Stimulated activated CD8-positive, alpha-beta memory T cell treated with anti-CD3 and anti-CD28 coated beads, Interleukin-2, amount 100 ng/mL, for 1 hour (primary cell): ENCODE measurements around the gene CCDC106.
A peak's percentile ranks its signal among the peaks of the same experiment; 100 is the strongest.

ENCODE experiments used
- DNase-seq, 2 donors: peaks; one replicate each; pipeline ENCODE4 v3.0.0-alpha.2; 2020; ENCODE audit warnings: low read depth in 2 of 2

CCDC106 gene

GRCh38 chr19:55613930-55614710, 33.9 kb upstream of the CCDC106 start:
- DNase-seq: no peak

- no peak for DNase-seq
These were observed 33.1 kb upstream of the CCDC106 start for GRCh38 chr19:55614711-55615542.

DNA sequence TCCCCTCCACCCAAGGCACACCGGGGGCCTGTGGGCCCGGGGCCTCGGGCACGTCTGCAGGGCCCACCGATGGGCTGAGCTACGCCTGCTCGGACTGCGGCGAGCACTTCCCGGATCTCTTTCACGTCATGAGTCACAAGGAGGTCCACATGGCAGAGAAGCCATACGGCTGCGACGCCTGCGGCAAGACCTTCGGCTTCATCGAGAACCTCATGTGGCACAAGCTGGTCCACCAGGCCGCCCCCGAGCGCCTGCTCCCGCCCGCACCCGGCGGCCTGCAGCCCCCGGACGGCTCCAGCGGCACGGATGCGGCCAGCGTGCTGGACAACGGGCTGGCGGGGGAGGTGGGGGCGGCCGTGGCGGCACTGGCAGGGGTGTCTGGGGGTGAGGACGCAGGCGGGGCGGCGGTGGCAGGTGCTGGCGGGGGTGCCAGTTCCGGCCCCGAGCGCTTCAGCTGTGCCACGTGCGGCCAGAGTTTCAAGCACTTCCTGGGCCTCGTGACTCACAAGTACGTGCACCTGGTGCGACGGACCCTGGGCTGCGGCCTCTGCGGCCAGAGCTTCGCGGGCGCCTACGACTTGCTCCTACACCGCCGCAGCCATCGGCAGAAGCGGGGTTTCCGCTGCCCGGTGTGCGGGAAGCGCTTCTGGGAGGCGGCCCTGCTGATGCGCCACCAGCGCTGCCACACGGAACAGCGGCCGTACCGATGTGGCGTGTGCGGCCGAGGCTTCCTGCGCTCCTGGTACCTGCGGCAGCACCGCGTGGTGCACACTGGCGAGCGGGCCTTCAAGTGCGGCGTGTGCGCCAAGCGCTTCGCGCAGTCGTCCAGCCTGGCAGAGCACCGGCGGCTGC, 32.2 kb upstream of the CCDC106 start:
- DNase-seq: no peak

DNA sequence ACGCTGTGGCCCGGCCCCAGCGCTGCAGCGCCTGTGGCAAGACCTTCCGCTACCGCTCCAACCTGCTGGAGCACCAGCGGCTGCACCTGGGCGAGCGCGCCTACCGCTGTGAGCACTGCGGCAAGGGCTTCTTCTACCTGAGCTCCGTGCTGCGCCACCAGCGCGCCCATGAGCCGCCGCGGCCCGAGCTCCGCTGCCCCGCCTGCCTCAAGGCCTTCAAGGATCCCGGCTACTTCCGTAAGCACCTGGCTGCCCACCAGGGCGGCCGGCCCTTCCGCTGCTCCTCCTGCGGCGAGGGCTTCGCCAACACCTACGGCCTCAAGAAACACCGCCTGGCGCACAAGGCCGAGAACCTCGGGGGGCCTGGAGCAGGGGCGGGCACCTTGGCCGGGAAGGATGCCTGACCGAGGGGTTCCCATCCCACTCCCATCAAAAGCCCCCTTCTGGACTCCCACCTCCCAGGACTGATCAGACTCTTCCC, 31.6 kb upstream of the CCDC106 start:
- no peak for DNase-seq

- no peak for DNase-seq
These were observed 30.6 kb upstream of the CCDC106 start for GRCh38 chr19:55617426-55617825.

GRCh38 chr19:55618426-55618825, 29.6 kb upstream of the CCDC106 start:
- no peak for DNase-seq

DNA sequence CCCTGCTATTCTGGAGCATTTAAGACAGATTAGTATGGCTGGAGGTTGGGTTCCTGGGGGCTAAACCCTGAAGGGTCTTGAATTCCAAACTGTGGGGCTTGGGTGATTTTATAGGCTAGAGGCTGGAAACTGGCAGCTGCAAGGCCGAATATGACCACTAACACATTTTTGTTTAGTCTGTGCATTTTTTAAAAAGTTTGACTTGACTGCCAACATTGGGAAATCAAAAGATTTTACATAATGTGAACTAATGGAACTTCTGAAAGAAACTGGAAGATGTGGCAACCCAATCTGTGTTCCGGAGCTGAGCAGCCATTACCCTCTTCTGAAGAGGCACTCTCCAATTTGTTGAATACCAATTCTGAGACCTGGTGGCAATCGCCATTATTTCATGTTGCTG, 28.7 kb upstream of the CCDC106 start:
- no peak for DNase-seq

DNA sequence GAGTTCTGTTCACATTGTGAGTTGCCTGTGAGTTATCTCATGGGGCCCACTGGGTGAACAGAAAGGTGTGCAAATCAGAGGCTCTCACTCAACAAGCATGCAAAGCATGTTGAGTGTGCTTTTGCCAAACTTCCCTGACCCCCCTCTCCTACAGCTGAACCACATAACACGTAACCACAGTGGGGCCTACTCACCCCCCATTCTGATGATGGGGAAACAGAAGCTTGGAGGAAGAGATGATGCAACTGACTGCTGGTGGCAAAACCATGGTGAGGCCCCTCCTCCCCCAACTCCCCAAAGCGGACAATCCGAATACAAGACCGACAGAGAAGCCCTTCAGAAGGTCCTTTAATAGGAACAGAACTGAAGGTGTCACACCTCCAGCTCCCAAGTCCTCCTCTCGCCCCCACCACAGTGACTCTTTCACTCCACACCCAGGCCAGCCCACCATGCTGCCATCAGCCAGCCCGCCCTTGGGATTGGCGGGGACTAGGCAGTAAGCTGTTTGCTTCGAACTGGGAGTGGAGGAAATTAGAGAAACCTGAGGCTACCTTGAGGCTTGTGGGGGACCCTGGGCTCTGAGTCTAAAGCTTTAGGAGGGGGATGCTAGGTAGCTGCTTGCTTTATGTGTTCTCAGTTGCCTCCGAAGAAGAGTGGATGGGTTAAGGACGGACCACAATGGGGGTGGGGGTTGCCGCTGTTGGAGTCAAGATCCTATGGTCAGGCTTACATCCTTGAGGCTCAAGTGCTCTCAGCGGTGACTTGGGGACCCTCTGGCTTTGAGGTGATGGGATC, 27.4 kb upstream of the CCDC106 start:
- DNase-seq: no peak

- no peak for DNase-seq
These were observed 26.8 kb upstream of the CCDC106 start for GRCh38 chr19:55621205-55621672.

DNA sequence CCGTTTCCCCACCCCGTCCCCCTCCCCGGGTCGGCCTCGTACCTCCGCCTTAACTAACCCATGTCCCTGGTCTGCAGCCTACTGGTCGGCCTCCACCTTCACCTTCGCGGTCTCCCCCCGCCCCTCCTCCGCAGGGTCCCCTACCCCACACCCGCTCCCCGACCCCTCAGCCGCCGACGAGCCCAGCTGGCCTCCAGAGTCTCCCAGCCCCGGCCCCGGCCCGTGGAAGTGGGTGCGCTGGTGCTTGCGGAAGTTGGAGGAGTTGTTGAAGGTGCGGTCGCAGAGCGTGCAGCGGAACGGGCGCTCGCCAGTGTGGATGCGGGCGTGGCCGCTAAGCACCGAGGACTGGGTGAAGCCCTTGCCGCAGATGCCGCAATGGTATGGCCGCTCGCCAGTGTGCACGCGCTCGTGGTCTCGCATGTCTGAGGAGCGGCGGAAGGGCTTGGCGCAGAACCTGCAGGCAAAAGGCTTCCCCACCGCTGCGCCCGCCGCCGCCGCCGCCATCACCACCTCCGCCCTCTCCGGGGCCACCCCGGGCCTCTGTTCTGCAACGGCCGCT, 26.3 kb upstream of the CCDC106 start:
- no peak for DNase-seq

DNA sequence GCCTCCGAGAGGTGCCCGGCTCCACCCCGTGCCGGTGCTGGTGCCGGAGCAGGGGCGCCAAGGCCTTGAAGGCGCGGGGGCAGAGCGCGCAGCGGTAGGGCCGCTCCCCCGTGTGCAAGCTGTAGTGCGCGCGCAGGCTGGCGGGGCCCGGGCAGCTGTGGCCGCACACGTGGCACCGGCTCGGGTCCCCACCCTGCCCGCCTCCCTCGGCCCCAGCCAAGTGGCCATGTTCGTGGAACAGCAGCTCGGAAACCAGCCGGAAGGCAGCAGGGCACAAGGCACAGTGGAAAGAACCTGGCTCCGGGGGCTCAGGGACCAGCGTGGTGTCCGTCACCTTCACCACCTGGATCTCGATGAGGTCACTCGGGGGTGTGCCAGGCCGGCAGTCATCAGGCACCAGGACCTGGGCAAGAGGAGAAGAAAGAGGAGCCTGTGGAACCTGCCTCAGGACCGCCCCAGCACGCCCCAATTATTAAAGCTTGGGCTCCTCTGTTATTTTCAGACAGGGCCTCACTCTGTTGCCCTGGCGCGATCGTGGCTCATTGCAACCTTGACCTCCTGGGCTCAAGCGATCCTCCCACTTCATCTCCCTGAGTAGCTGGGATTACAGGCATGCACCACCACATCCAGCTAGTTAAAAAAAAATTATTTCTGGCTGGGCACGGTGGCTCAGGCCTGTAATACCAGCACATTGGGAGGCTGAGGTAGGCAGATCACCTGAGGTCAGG, 25.6 kb upstream of the CCDC106 start:
- no peak for DNase-seq

DNA sequence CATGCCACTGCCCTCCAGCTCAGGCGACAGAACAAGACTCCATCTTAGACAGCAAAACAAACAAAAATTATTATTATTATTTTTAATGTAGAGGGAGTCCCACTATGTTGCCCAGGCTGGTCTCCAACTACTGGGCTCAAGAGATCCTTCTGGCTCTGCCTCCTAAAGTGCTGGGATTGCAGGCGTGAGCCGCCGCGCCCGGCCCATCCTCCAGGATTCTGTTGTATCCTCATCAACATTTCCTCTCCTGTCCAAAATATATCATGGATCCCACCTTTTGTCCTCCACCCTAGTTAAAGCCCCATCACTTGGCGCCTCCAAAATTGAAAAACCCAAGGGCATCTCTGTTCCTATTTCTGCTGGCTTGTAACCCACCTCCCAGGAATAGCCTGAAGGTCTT, 24.9 kb upstream of the CCDC106 start:
- DNase-seq: no peak

GRCh38 chr19:55623561-55623960, 24.5 kb upstream of the CCDC106 start:
- DNase-seq: no peak

DNA sequence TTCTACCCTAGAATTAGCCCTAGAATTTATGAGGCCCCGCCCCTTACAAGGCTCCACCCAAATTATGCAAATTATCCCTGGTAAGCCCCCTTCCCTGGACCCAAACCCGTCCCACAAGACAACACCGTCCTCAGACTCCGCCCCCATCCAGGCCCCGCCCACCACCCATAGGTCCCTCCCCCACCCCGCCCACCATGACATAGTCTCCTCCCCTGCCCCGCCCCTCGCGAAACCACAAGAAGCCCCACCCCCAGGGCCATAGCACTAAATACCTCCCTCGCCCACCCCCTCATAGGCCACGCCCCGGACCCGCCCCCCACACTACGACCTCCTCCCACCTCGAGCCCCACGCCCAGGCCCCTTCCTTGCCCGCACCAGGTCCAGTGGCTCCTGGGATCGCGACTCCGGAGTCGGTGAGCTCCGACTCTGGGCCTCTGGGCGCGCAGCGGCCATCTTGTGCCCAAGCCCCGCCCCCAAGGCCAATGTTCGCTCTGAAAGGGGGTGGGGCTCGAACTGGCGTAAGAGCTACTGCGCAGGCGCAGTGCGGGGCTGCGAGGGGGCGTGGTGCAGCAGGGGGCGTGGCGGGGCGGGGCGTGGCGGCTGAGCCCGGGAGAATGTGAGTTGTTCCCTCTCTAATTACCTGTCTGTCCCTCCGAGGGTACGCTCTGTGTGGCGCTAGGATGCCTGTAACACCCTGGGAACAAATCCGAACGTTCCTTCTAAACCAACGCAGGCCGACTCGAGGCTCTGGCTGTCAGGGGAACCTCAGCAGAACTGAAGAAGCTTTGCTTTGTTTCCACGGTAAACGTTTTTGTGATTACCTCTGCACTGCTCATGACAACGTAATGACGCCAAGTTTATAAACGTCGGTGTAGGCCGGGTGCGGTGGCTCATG, 23.7 kb upstream of the CCDC106 start, which contains the start of gene ZNF784:
ZNF784 (minus strand) TSS at position 458 of the 895 bp plus-strand sequence; CDS start at position 453, 5 bp downstream.
- peak; percentile 88 to 94 for DNase-seq

DNA sequence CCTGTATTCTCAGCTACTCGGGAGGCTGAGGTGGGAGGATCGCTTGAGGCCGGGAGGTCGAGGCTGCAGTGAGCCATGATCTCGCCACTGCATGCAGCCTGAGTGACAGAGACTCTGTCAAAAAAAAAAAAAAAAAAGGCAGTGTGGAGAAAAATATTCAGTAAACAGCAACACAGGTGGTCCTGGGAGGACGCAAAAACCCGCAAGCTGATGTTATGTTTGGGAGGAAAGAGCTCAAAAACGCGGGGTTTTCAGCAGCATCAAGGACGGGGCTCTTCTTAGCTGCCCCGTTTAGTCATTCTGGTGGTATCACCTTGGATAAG, 23.0 kb upstream of the CCDC106 start:
- DNase-seq: no peak

- no peak for DNase-seq
These were observed 21.7 kb upstream of the CCDC106 start for GRCh38 chr19:55626350-55626749.

DNA sequence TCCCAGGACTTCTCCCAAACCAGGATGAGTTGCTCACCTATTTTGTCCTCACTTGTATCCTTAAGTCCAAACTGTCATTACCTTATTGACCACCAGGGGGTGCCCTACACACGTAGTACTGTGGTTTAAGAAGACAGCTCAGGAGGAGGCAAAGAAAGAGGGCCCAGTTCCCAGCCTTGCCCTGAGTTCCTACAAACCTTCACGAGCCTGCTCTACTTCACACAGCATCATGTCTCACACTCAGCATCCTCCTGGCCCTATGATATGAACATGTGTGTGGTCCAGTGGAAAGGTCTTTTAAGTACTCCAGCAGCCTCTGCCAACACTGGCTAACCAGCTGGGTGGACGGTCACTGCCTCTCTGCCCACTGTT, 15.6 kb upstream of the CCDC106 start:
- DNase-seq: peak; percentile 67 to 80

DNA sequence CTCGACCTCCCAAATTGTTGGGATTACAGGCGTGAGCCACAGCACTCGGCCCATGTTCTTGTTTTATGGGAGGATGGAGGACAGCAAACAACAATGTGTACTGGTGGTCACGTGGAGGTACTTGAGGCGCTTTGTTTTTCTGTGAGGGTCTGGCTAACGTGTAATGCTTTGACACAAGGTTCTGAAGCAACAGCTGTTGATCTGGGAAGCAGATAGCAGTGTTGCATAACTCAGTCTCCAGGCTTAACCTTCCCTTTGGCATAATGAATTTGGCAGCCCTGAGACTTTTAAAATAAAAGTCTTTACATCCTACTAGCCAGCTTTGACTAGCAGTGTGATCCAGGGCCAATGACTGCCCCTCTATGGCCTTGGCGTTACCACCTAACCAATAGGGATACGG, 14.2 kb upstream of the CCDC106 start:
- no peak for DNase-seq

DNA sequence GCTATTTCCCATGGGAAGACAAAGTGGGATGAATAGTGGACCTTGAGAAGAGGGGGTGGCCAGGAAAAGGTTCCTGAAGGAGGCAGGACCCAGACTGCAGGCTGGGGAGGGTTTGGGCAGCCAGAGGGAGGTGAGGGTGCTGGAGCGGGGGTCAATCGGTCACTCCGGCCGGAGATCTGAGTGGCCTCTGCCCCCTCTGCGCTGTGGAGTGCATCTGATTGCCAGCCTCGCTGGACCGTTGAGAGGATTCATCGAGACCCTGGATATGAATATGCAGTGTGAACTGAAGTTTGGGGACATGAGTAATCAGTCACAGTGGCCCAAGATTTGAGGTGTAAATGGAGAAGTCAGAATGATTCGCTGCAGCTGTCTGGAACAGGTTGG, 12.7 kb upstream of the CCDC106 start:
- no peak for DNase-seq
